ENCODE results near the gene UBE2G2. TPM values are rescaled to one million over a fixed set of nuclear protein-coding genes. Genes with fewer than 3 reads are reported as not detected.

The UBE2G2 gene
- polyA plus RNA-seq, 12 donors: 63.0 to 863 (median 98.5) TPM

GRCh38 chr21:44817914-44818639 lies 16.5 kb upstream of the UBE2G2 start, which contains the start of gene SUMO3:
SUMO3 (minus strand) TSS chr21:44818062; CDS start chr21:44817968, 94 bp downstream.
- DNase-seq: peak; percentile 73

GRCh38 chr21:44817506-44817880 lies 15.9 kb upstream of the UBE2G2 start:
- DNase-seq: peak; percentile 89

GRCh38 chr21:44816761-44817505 lies 15.3 kb upstream of the UBE2G2 start:
- DNase-seq: no peak

- DNase-seq: no peak
These were observed 14.4 kb upstream of the UBE2G2 start for GRCh38 chr21:44815852-44816628.

- DNase-seq: no peak
These were observed 13.6 kb upstream of the UBE2G2 start for GRCh38 chr21:44815225-44815624.

- no peak for DNase-seq
These were observed 12.9 kb upstream of the UBE2G2 start for GRCh38 chr21:44814498-44815023.

- no peak for DNase-seq
These were observed 12.1 kb upstream of the UBE2G2 start for GRCh38 chr21:44813727-44814126.

GRCh38 chr21:44813149-44813548 lies 11.5 kb upstream of the UBE2G2 start:
- DNase-seq: no peak

GRCh38 chr21:44812640-44813039 lies 11.0 kb upstream of the UBE2G2 start:
- no peak for DNase-seq

GRCh38 chr21:44810779-44811178 lies 9.2 kb upstream of the UBE2G2 start:
- DNase-seq: no peak

GRCh38 chr21:44805859-44806258 lies 4.2 kb upstream of the UBE2G2 start:
- no peak for DNase-seq

GRCh38 chr21:44805226-44805625 lies 3.6 kb upstream of the UBE2G2 start:
- DNase-seq: no peak

- no peak for DNase-seq
These were observed 3.1 kb upstream of the UBE2G2 start for GRCh38 chr21:44804762-44805161.

GRCh38 chr21:44803651-44804050 lies 2.0 kb upstream of the UBE2G2 start:
- no peak for DNase-seq

GRCh38 chr21:44802396-44803153 lies 955 bp upstream of the UBE2G2 start:
- DNase-seq: no peak

- no peak for DNase-seq
These were observed 601 bp downstream of the UBE2G2 start for GRCh38 chr21:44800971-44801467.

GRCh38 chr21:44800103-44800502 lies 1.5 kb downstream of the UBE2G2 start:
- no peak for DNase-seq

- no peak for DNase-seq
These were observed 2.0 kb downstream of the UBE2G2 start for GRCh38 chr21:44799646-44800045.

- DNase-seq: no peak
These were observed 3.8 kb downstream of the UBE2G2 start for GRCh38 chr21:44797775-44798174.

GRCh38 chr21:44795342-44795741 lies 6.3 kb downstream of the UBE2G2 start:
- no peak for DNase-seq
